Activated CD4-positive, CD25-positive, alpha-beta regulatory T cell treated with anti-CD3 and anti-CD28 coated beads, Interleukin-2, amount 50 U/mL, for 24 hours (primary cell): ENCODE data around the gene ZNF550.
"Not testable (repeated sequence)": the region's sequence is repeated elsewhere in the genome, so short reads cannot be mapped to it uniquely, and the experiment has no call there.

Experiments used
- ATAC-seq, 2 donors: fragments of 150-1000 bp; cut with Tn5 transposase; one replicate each; pipeline ENCODE4 v1.10.0; 2021; ENCODE audit warnings: mild to moderate bottlenecking in 1 of 2, moderate library complexity in 1 of 2

The ZNF550 gene

DNA sequence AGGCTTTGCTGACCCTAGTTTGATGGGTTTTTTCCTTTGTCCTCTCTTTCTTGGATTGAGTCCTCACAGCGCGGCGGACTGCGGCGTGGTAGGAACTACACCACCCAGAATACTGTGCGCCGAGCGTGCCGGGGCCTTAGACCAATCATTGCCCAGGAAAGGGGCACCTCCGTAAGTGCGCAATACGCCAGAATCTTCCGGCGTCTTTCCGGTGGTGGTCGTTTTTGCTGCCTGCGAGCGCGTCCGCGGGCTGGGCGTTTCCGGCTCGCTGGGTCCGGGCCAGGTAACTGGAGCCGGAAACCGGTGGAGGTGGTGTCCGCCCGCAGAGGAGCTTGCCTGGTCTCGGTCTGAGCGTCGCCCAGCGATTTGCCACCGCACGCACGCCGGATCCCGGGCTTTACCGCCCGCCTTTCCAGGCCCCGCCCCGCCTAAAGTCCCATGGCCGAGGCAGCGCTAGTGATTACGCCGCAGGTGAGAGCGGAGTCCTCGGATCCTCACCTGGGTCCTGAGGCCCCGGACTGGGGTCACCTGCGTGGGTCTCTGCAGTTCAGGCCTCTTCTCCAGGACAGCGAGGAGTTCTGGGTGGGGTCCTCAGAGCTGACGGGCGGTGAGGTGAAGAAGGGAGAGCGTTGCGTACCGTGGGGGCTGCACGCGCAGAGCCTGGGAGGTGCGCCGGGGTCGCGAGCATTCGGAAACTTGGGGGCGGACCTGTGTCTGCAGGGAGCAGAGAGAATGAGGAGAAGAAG is 32.4 kb downstream of the ZNF550 start, which contains the start of gene ZNF549:
Gene ZNF549, plus strand, starts transcription at position 221 of the 746 bp plus-strand sequence. Its CDS starts 218 bp downstream, at position 439.
- peak; percentile 100 for ATAC-seq

DNA sequence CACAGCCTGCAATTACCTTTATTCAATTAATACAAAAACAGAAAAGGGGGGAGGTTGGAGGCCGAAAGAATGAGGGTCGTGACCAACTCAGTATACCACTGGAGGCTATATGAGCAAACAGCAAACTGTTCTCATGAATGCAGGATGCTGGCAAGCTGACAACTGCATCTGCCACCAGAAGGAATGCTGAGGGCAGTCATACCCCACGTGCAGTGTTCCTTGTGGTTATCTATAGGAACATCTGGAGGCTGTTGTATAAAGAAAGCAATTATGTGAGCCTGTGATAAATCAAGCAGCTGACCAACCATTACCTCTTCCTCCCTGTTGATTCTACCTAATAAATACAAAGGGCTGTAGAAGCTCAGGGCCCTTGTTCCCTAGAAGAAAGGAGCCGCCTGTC is 41.6 kb downstream of the ZNF550 start:
- ATAC-seq = not testable (repeated sequence)

DNA sequence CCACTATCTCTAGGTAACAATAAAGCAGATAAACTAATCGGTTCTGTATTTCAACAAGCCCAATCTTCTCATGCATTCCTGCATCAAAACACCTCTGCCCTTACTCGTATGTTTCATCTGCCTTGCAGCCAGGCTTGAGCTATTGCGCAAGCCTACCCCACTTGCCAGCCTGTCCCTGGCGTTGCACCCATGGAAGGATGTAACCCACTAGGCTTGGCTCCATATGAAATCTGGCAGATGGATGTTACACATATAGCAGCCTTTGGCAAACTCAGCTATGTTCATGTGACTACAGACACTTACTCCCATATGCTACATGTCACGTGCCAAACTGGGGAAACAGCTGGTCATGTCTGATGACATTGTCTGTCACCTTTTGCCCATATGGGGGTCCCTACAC is 44.4 kb downstream of the ZNF550 start:
- ATAC-seq = no peak

DNA sequence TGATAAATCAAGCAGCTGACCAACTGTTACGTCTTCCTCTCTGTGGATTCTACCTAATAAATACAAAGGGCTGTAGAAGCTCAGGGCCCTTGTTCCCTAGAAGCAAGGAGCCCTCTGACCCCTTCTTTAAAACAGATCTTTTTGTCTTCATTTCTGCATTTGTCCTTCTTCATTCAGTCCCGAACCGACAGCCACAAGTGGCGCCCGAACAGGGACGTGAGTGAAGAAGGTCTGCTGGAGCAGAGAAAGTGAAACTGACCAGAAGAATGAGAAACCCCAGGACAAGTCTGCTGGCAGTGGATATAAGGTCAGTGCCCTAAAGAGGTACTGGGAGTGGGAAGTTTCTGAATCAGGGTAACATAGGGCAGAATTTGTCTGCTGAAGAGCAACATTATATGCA is 46.8 kb downstream of the ZNF550 start:
- ATAC-seq = no peak

DNA sequence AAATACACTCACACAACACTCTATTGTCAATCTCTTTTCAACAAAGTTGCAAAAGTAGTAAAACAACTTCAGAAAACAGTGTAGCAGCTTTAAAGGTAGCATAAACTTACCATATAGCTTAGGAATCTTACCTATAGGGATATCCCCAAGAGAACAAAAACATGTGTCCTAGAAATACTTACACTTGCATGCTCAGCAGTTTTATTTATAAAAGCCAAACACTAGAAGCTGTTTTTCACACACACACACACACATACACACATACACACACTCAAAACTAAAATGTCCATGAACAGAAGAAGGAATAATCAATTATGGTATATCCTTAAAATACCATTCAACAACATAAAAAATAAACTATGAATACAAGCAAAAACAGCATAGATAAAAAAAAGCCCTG is 48.2 kb downstream of the ZNF550 start:
- ATAC-seq = no peak

DNA sequence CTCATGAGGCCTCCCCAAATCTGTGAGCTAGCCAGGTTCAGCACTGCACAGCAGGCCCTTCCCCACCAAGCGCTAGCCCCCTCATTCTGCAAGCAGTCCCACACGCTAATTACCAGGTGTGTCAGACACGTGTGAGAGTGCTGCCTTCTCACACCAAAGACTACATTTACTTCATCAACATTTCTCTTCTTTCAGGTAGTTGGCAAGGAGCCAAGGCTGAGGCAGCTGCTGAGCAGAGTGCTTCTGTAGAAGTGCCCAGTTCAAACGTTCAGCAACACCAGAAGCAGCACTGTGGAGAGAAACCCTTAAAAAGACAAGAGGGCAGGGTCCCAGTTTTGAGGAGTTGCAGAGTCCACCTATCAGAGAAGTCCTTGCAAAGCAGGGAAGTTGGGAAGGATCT is 53.5 kb downstream of the ZNF550 start:
- no peak for ATAC-seq

DNA sequence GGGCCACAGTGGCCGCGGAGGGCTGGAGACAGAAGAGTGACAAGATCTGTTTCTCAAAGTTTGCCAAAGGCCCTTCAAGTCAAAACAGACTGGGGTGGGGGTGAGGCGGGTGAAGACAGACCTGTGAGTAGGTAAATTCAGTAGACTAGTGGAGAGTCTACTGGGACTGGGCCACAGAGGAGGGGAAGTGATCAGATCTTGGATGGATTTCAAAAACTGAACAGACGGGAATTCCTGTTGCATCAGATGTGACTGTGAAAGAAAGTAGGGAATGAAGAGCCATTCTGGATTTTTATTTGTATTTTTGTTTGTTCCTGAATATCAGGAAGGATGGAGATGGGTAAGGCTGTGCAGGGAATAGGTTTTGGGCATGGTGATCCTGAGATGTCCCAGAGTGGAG is 59.3 kb downstream of the ZNF550 start:
- not testable (repeated sequence) for ATAC-seq

DNA sequence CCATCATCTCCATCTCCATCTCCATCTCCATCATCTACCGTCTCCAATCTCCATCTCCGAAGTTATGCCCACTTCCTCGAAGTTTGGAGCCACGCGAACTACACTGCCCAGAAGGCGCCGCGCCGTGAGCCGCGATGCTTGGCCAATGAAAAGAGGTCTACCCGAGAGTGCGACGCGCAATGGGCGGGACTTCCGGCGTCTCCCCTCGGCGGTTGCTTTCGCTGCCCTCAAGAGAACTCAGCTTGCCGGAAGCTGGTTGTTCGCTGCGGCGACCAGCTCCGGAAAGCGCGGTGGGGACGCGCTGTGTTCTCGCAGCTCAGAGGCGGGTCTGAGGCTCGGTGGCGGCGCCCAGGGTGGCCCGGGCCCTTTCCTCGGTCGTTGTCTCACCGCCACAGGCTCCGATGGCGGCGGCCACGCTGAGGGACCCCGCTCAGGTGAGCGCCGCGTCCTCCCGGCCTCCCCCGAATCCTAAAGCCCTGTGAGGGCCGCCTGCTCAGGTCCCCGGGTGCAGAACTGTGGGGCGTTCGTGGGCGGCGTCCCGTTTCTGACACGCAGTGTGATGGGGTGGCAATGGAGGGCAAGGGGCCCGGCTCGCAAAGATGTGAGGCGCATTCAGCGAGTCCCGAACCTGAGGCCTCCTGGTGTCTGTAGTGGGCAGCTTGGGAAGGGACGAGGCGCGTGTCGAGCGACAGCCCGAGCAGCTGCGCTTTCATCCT is 59.8 kb downstream of the ZNF550 start, which contains the start of gene ZNF773:
Gene ZNF773, plus strand, starts transcription at position 259 of the 716 bp plus-strand sequence. Its CDS starts 143 bp downstream, at position 402.
- peak; percentile 100 for ATAC-seq

DNA sequence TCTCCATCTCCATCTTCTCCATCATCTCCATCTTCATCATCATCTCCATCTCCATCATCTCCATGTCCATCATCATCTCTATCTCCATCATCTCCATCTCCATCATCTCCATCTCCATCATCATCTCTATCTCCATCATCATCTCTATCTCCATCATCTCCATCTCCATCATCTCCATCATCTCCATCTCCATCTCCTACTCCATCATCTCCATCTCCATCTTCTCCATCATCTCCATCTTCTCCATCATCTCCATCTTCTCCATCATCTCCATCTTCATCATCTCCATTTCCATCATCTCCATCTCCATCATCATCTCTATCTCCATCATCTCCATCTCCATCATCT is 60.4 kb downstream of the ZNF550 start:
- not testable (repeated sequence) for ATAC-seq

DNA sequence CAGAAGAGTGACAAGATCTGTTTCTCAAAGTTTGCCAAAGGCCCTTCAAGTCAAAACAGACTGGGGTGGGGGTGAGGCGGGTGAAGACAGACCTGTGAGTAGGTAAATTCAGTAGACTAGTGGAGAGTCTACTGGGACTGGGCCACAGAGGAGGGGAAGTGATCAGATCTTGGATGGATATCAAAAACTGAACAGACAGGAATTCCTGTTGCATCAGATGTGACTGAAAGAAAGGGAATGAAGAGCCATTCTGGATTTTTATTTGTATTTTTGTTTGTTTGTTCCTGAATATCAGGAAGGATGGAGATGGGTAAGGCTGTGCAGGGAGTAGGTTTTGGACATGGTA is 71.4 kb downstream of the ZNF550 start:
- not testable (repeated sequence) for ATAC-seq

DNA sequence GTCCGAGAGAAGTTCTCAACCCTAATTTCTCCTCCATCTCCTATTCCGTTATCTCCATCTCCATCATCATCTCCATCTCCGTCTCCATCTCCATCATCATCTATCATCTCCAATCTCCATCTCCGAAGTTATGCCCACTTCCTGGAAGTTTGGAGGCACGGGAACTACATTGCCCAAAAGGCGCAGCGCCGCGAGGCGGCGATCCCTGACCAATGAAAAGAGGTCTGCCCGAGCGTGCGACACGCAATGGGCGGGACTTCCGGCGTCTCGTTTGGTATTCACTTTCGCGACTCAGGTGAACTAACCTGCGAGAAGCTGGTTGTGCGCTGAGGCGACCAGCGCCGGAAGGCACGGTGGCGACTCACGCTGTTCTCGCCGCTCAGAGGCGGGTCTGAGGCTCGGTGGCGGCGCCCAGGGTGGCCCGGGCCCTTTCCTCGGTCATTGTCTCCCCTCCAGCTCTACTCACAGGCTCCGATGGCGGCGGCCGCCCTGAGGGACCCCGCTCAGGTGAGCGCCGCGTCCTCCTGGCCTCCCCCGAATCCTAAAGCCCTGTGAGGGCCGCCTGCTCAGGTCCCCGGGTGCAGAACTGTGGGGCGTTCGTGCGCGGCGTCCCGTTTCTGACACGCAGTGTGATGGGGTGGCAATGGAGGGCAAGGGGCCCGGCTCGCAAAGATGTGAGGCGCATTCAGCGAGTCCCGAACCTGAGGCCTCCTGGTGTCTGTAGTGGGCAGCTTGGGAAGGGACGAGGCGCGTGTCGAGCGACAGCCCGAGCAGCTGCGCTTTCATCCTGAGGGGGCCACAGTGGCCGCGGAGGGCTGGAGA is 72.0 kb downstream of the ZNF550 start, which contains the start of gene ZNF419:
Gene ZNF419, plus strand, starts transcription at position 274 of the 822 bp plus-strand sequence. Its CDS starts 201 bp downstream, at position 475.
- peak; percentile 99 for ATAC-seq
